Thoracic aorta (tissue), 2 donors: ENCODE data around the gene AVL9. TPM values are rescaled to one million over a fixed set of nuclear protein-coding genes. Genes with fewer than 3 reads are reported as not detected.

Experiments
- ATAC-seq: fragments of 150-250 bp; one replicate; pipeline ENCODE4 v1.8.0; 2017; ENCODE audit warnings: low read depth; ENCODE audit not compliant: insufficient number of reproducible peaks, low FRiP score
- DNase-seq: peaks from one replicate; pipeline ENCODE4 v3.0.0-alpha.2; 2020; ENCODE audit warnings: low spot score
- H3K27ac ChIP-seq, 2 donors: fragments of 200-600 bp; sonication (generic); 1 replicate in 1 of 2; 2 replicates in 1 of 2; pipeline ENCODE4 v1.5.1; 2016; ENCODE audit warnings: mild to moderate bottlenecking in 2 of 2, moderate library complexity in 2 of 2
- H3K27me3 ChIP-seq: fragments of 200-600 bp; sonication (generic); replicated peaks from 2 replicates; pipeline ENCODE4 v1.6.0; 2016; ENCODE audit warnings: mild to moderate bottlenecking; ENCODE audit not compliant: insufficient read depth
- H3K36me3 ChIP-seq: fragments of 200-600 bp; sonication (generic); one replicate; pipeline ENCODE4 v1.5.1; 2016
- H3K4me1 ChIP-seq, 2 donors: fragments of 200-600 bp; sonication (generic); 1 replicate in 1 of 2; 2 replicates in 1 of 2; pipeline versions ENCODE4 v1.5.1 to v1.6.0; 2016; ENCODE audit warnings: low read depth in 2 of 2, mild to moderate bottlenecking in 1 of 2; ENCODE audit not compliant: control insufficient read depth in 1 of 2
- H3K4me3 ChIP-seq: fragments of 200-600 bp; sonication (generic); 2 replicates; pipeline ENCODE4 v1.5.1; 2016; ENCODE audit warnings: mild to moderate bottlenecking
- H3K9me3 ChIP-seq: fragments of 200-600 bp; sonication (generic); 2 replicates; pipeline ENCODE4 v1.5.1; 2016
- total RNA-seq, 2 donors: library from RNA; depleted of rRNA; stranded (reverse); fragments of >200 nt; gene quantifications; one replicate each; pipeline versions ENCODE4 v1.1.0 to v1.2.3, GENCODE V29; 2016
- TF ChIP-seq, protein P1 (sequence below): fragments of 200-600 bp; sonication (generic); IDR thresholded peaks from one replicate; pipeline ENCODE4 v1.5.1; 2019; ENCODE audit warnings: antibody characterized with exemption

The AVL9 gene
- 10 to 100 TPM; 18.3 to 19.5 TPM for total RNA-seq

DNA sequence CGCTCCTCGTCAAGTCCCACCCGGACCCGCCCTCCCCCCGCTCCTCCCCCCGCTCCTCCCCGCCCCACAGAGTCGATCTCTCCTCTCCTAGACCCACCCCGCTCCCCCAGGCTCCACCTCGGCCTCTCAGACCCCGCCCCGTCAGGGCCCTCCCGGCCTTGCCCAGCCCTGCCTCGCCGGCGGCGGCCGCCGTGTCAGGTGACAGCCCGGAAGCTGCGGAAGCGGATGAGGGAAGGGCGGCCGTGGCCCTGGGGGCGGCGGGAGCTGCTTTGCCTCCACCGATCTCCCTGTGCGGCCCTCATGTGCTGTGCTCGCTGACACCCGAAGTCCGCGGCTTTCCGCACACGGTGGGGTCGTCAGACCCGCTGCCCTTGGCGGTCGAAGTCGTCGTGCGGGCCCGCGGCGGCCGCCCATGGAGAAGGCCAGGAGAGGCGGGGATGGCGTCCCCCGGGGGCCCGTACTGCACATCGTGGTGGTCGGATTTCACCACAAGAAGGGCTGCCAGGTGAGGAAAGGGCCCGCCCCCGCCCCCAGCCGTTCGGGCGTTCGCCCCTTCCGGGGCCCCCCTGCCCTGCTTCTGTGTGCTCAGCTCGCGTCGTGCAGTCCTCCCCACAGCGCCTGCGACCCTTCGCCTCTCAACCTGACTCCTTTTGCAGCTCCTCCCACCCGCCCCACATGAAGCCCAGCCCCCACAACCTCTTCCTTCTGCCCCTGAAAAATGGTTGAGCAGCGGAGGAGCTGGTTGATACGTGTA lies at the start of gene AVL9:
Gene AVL9 (plus strand): TSS at position 192 of the 754 bp plus-strand sequence. CDS start 221 bp downstream, at position 413.
- DNase-seq = peak; percentile 93
- Histone ChIP-seq H3K9me3 (no peaks in the 10 kb centered on the region), H3K4me3 (peak within 1 kb of the TSS; percentile 99), H3K27ac (peak within 1 kb of the TSS; percentile 92 to 97), H3K36me3 (no peaks in the 10 kb centered on the region), H3K4me1 (peaks cover 15 to 23% of the 10 kb centered on the region in 2 donors), H3K27me3 (no peaks in the 10 kb centered on the region)
- TF ChIP-seq, protein P1, sequence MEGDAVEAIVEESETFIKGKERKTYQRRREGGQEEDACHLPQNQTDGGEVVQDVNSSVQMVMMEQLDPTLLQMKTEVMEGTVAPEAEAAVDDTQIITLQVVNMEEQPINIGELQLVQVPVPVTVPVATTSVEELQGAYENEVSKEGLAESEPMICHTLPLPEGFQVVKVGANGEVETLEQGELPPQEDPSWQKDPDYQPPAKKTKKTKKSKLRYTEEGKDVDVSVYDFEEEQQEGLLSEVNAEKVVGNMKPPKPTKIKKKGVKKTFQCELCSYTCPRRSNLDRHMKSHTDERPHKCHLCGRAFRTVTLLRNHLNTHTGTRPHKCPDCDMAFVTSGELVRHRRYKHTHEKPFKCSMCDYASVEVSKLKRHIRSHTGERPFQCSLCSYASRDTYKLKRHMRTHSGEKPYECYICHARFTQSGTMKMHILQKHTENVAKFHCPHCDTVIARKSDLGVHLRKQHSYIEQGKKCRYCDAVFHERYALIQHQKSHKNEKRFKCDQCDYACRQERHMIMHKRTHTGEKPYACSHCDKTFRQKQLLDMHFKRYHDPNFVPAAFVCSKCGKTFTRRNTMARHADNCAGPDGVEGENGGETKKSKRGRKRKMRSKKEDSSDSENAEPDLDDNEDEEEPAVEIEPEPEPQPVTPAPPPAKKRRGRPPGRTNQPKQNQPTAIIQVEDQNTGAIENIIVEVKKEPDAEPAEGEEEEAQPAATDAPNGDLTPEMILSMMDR = no peak
- peak; percentile 92 for ATAC-seq

DNA sequence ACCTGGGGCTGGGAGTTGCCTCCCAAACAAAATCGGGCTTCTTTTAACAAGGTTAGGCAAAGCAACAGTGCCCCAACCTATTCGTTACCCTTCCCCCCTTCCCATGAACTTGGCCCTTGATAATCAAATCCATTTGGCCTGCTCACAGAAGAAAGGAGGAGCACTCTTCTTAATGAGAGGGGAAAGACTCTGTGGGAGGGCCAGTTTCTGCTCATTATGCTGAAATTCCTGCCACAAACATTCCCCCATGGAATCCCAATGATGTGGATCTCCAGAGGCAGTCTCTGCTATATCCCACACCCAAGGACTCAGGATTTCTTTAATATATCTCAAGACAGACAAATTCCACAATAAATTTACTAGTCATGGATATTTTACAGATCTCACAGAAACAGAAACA lies 48.1 kb upstream of the AVL9 start:
- Histone ChIP-seq H3K27ac (no peak overlapping the region), H3K4me1 (no peaks in the 10 kb centered on the region)
- ATAC-seq = no peak

DNA sequence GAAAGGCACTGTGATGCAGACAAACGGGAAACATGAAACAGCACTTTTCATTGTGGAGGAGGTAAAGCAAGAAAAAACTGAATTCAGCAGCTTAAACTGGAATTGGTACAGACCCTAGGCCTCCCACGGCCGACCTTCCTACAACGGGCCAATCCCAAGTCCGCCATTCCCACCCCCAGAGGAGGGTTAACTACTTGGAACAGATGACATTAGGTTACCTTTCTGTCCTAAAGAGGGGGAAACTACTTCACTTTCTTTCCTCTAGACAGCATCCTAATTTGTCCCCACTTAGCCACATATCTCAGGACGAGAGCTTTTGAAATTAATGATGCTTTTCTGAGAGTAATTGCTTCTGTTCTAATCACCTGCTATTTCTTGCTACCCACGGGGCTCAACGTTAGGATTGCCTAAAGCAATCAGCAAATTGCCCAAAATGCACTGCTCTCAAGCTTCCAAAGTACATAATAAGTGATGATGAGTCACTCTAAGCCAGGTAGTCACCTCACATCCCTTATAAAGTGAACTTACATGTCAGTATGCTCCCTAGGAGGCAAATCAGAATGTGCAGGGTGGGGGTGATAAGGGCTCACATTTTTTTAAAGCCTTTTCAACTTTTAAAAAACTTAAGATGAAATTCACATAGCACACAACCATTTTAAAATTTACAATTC lies 41.8 kb upstream of the AVL9 start:
- ATAC-seq (no peak), DNase-seq (no peak)
- TF ChIP-seq, protein P1 = no peak
- H3K27me3 ChIP-seq = no peaks in the 10 kb centered on the region
- no peak overlapping the region for H3K4me3 ChIP-seq
- H3K36me3 ChIP-seq = no peaks in the 10 kb centered on the region
- H3K27ac ChIP-seq = no peak overlapping the region
- H3K9me3 ChIP-seq = no peaks in the 10 kb centered on the region
- H3K4me1 ChIP-seq = no peaks in the 10 kb centered on the region

More for the DNA sequence above, 48.1 kb upstream of the AVL9 start:
- Histone ChIP-seq H3K9me3 (no peaks in the 10 kb centered on the region), H3K4me3 (no peak overlapping the region), H3K27me3 (no peaks in the 10 kb centered on the region), H3K36me3 (no peaks in the 10 kb centered on the region)
- TF ChIP-seq, protein P1 = no peak
- DNase-seq = no peak

DNA sequence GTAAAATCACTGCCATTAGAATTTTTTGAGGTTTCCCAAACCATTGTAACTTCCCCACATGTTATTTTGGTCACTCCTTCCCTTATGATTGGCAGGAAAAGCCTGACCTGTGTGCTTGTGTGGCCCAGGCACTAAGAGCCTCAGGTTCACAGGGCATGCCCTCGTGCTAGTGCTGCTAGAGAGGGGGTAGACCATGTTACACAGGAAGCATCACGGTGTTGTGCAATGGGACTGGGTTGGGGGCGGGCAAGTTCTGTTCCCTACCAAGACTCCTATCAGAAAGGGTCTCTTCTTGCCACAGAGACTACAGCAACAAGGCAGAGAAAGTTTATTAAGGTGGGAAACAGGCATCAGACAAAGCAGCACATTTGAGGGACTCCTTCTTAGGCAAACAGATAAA lies 37.3 kb upstream of the AVL9 start:
- H3K36me3 ChIP-seq = no peaks in the 10 kb centered on the region
- no peak overlapping the region for H3K4me3 ChIP-seq
- TF ChIP-seq, protein P1 = no peak
- no peak overlapping the region for H3K27ac ChIP-seq
- no peak for DNase-seq
- no peaks in the 10 kb centered on the region for H3K9me3 ChIP-seq
- ATAC-seq = no peak
- H3K4me1 ChIP-seq = no peaks in the 10 kb centered on the region
- no peaks in the 10 kb centered on the region for H3K27me3 ChIP-seq

DNA sequence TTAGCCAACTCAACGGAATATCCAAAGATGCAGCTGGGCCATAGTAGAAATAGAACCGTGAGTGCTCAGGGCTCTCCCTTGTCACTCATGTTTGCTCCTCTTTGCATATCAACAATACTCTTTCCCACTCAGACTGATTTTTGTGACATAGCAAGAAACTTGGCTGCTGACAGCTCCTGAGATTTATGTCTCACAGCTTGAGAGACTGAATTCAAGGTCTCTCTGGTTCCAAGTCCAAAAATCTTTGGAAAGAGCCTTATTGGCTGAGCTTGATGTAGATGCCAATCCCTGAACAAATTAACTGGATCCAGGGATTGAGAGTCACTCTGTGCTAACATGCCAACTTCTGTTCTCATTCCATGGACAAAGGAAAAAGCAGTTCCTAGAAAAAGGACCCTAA lies 35.5 kb upstream of the AVL9 start:
- ATAC-seq (no peak), DNase-seq (no peak)
- Histone ChIP-seq H3K27ac (no peak overlapping the region), H3K4me3 (no peak overlapping the region), H3K9me3 (no peaks in the 10 kb centered on the region), H3K36me3 (no peaks in the 10 kb centered on the region), H3K4me1 (no peaks in the 10 kb centered on the region), H3K27me3 (no peaks in the 10 kb centered on the region)
- TF ChIP-seq, protein P1 = no peak
